ENCODE results near the gene CHST7. TPM values are rescaled to one million over a fixed set of nuclear protein-coding genes. Genes with fewer than 3 reads are reported as not detected.

The CHST7 gene
- total RNA-seq, 2 experiments from 2014 or later: 4.0 to 4.6 TPM

DNA sequence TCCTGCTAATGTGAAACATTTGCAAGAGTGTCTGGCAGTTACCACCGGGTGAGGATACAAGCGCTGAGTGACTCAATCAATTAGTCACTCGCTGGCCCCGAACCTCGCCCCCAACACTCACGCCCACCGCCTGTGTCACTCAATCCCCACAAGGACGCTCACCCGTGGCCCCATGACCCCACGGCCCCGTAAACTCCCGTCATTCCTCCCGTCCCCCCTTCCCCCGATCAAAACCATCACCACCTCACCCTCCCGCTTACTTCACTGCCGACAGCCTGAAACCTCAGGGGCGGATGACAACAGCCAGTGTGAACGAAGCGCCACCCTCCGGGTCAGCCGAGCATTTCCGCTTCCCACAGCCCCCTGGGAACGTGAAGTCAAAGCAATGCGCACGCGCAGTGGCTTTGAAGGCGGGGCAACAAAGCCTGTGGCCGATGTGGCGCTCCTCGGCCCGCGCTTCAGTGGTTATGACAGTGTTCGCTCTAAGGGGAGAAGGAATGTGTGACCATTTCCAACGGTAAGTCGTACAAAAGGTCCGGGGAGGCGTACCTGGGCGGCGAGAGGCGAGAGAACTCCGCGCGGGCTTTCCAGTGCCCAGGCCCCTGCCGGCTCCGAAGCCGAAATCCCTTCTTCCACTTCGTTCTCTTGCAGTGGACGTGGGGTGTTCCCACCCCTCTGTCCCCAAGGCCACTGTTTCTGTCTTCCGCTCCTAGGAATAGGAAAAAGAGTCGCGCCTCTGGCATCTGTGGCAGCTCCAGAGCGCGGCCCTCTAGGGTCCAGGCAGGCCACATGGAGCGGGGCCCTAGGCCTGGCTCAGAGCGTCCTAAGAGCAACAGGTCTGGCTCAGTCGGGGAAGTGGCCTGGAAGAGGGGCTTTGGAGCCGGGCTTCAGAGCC, 28.2 kb upstream of the CHST7 start, which contains the start of gene ZNF674:
Gene ZNF674 (minus strand): TSS at position 311 of the 895 bp plus-strand sequence. CDS start 3,334 bp downstream, outside the sequence.
- Histone ChIP-seq H3K27ac (ENCODE audit: low read depth in 1 of 2, low read length in 2 of 2) (peak within 1 kb of the TSS; percentile 72 to 78), H3K4me3 (ENCODE audit: low read length) (peak within 1 kb of the TSS; percentile 96), H3K27me3 (ENCODE audit: control insufficient read depth in 1 of 2, insufficient read depth in 2 of 2, low read length in 2 of 2) (no peaks in the 10 kb centered on the region), H3K9me3 (ENCODE audit: control insufficient read depth in 1 of 2, insufficient read depth in 1 of 2, low read length in 2 of 2) (no peaks in the 10 kb centered on the region), H3K36me3 (ENCODE audit: insufficient read depth, low read length) (peaks cover 3% of the 10 kb centered on the region), H3K4me1 (ENCODE audit: insufficient read depth, low read length) (peaks cover 32% of the 10 kb centered on the region)
- H3K9me3 Mint-ChIP-seq: no peaks in the 10 kb centered on the region
- POLR2A ChIA-PET: no interaction called here
- peak; percentile 92 for ATAC-seq (ENCODE audit: poor library complexity)
- H3K27me3 Mint-ChIP-seq: no peaks in the 10 kb centered on the region
- H3K27ac Mint-ChIP-seq: peak within 1 kb of the TSS; percentile 93
- peaks cover 30% of the 10 kb centered on the region for H3K36me3 Mint-ChIP-seq (ENCODE audit: low read depth)
- CTCF ChIA-PET: interaction anchor here (0.7 kb wide), 1 partner anchor 96 kb away, joined by 3 read pairs; no protein-coding TSS in a partner anchor
- peaks cover 28% of the 10 kb centered on the region for H3K4me1 Mint-ChIP-seq (ENCODE audit: low read depth)
- peak within 1 kb of the TSS; percentile 93 for H3K4me3 Mint-ChIP-seq
- DNase-seq: peak; percentile 85 to 96 (median 90)
- TF ChIP-seq, protein P1, sequence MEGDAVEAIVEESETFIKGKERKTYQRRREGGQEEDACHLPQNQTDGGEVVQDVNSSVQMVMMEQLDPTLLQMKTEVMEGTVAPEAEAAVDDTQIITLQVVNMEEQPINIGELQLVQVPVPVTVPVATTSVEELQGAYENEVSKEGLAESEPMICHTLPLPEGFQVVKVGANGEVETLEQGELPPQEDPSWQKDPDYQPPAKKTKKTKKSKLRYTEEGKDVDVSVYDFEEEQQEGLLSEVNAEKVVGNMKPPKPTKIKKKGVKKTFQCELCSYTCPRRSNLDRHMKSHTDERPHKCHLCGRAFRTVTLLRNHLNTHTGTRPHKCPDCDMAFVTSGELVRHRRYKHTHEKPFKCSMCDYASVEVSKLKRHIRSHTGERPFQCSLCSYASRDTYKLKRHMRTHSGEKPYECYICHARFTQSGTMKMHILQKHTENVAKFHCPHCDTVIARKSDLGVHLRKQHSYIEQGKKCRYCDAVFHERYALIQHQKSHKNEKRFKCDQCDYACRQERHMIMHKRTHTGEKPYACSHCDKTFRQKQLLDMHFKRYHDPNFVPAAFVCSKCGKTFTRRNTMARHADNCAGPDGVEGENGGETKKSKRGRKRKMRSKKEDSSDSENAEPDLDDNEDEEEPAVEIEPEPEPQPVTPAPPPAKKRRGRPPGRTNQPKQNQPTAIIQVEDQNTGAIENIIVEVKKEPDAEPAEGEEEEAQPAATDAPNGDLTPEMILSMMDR (IDR thresholded peaks at IDR 0.05): peak; percentile 22
- intact Hi-C loops (cut with DNase I, micrococcal nuclease): loop anchor here (1.0 to 2.0 kb wide), 2 partner anchors 30 to 99 kb away; no protein-coding TSS in a partner anchor

DNA sequence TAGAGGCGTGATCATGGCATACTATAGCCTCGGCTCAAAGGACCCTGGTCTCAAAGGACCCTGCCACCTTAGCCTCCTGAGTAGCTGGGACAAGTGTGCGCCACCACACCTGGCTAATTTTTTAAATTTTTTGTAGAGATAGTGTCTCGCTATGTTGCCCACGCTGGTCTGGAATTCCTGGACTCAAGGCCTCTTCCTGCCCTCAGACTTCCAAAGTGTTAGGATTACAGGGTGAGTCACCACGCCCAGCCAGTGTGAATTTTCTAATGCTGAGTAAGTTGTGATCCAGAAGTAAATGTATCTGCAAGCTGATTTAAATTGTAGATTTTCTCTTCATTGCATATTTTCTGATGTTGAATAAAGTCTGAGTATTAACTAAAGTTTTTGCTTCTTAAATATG, 25.7 kb upstream of the CHST7 start:
- CTCF ChIA-PET: no interaction called here
- H3K36me3 ChIP-seq (ENCODE audit: insufficient read depth, low read length): peaks cover 3% of the 10 kb centered on the region
- no peaks in the 10 kb centered on the region for H3K9me3 ChIP-seq (ENCODE audit: control insufficient read depth in 1 of 2, insufficient read depth in 1 of 2, low read length in 2 of 2)
- POLR2A ChIA-PET: no interaction called here
- H3K9me3 Mint-ChIP-seq: no peaks in the 10 kb centered on the region
- peaks cover 21% of the 10 kb centered on the region for H3K36me3 Mint-ChIP-seq (ENCODE audit: low read depth)
- no peak overlapping the region for H3K4me3 Mint-ChIP-seq
- H3K4me1 Mint-ChIP-seq (ENCODE audit: low read depth): peaks cover 28% of the 10 kb centered on the region
- peaks cover 32% of the 10 kb centered on the region for H3K4me1 ChIP-seq (ENCODE audit: insufficient read depth, low read length)
- H3K27me3 Mint-ChIP-seq: no peaks in the 10 kb centered on the region
- TF ChIP-seq, protein P1 (IDR thresholded peaks at IDR 0.05): no peak
- intact Hi-C loops (cut with DNase I, micrococcal nuclease): no loop called here
- H3K4me3 ChIP-seq (ENCODE audit: low read length): no peak overlapping the region
- DNase-seq (no peak), ATAC-seq (ENCODE audit: poor library complexity) (no peak)
- H3K27ac ChIP-seq (ENCODE audit: low read depth in 1 of 2, low read length in 2 of 2): no peak overlapping the region
- no peaks in the 10 kb centered on the region for H3K27me3 ChIP-seq (ENCODE audit: control insufficient read depth in 1 of 2, insufficient read depth in 2 of 2, low read length in 2 of 2)
- H3K27ac Mint-ChIP-seq: no peak overlapping the region

DNA sequence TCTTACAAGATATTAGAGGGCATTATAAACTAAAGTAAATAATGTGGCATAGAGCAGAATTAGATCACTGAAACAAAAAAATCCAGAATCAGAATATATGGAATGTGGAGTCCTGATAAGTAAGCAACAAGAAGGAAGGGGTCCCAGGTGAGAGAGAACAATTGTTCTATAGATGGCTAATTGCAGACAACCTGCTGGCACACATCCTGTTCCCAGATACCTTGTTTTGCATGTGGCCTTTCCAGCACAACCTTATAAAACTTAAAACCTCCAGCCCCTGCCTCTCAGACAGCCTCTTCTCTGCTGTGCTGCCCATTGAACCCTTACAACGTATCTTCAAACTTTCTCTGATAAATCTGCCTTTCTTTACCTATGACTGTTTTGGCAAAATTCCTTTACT, 23.7 kb upstream of the CHST7 start:
- H3K36me3 ChIP-seq (ENCODE audit: insufficient read depth, low read length): peaks cover 3% of the 10 kb centered on the region
- H3K4me1 Mint-ChIP-seq (ENCODE audit: low read depth): peaks cover 21% of the 10 kb centered on the region
- ATAC-seq (ENCODE audit: poor library complexity) (no peak), DNase-seq (no peak)
- no peaks in the 10 kb centered on the region for H3K27me3 Mint-ChIP-seq
- H3K4me3 Mint-ChIP-seq: peak overlapping the region; percentile 20
- peaks cover 18% of the 10 kb centered on the region for H3K36me3 Mint-ChIP-seq (ENCODE audit: low read depth)
- ChIA-PET POLR2A (no interaction called here), CTCF (no interaction called here)
- H3K27ac Mint-ChIP-seq: no peak overlapping the region
- TF ChIP-seq, protein P1 (IDR thresholded peaks at IDR 0.05): no peak
- H3K27ac ChIP-seq (ENCODE audit: low read depth in 1 of 2, low read length in 2 of 2): no peak overlapping the region
- peaks cover 20% of the 10 kb centered on the region for H3K4me1 ChIP-seq (ENCODE audit: insufficient read depth, low read length)
- H3K27me3 ChIP-seq (ENCODE audit: control insufficient read depth in 1 of 2, insufficient read depth in 2 of 2, low read length in 2 of 2): no peaks in the 10 kb centered on the region
- H3K9me3 ChIP-seq (ENCODE audit: control insufficient read depth in 1 of 2, insufficient read depth in 1 of 2, low read length in 2 of 2): no peaks in the 10 kb centered on the region
- H3K9me3 Mint-ChIP-seq: no peaks in the 10 kb centered on the region
- intact Hi-C loops (cut with DNase I, micrococcal nuclease): loop anchor here in 1 of 2 experiments (10.0 kb wide), 1 partner anchor 245 kb away; no protein-coding TSS in a partner anchor
- H3K4me3 ChIP-seq (ENCODE audit: low read length): no peak overlapping the region

Measured in CD4-positive, alpha-beta T cell (primary cell).